HUES6 (cell line): ENCODE measurements around the gene PRSS56.

ENCODE experiments used
- H3K27ac ChIP-seq: 2 replicates; pipeline ENCODE4 v1.7.0; 2013; ENCODE audit warnings: low read depth, mild to moderate bottlenecking, low read length, inconsistent platforms
- H3K27me3 ChIP-seq: 2 replicates; pipeline ENCODE4 v1.6.1; 2013; ENCODE audit warnings: low read length; ENCODE audit not compliant: control insufficient read depth, insufficient read depth
- H3K36me3 ChIP-seq: 2 replicates; pipeline ENCODE4 v1.6.1; 2013; ENCODE audit warnings: low read length; ENCODE audit not compliant: control insufficient read depth, insufficient read depth
- H3K4me1 ChIP-seq: 2 replicates; pipeline ENCODE4 v1.6.1; 2013; ENCODE audit warnings: low read length; ENCODE audit not compliant: control insufficient read depth, insufficient read depth
- H3K4me3 ChIP-seq: 2 replicates; pipeline ENCODE4 v1.5.1; 2013; ENCODE audit warnings: low read depth, low read length
- H3K9ac ChIP-seq: one replicate; pipeline ENCODE4 v1.6.1; 2013; ENCODE audit warnings: mild to moderate bottlenecking, low read length
- H3K9me3 ChIP-seq: 2 replicates; pipeline ENCODE4 v1.6.1; 2013; ENCODE audit warnings: low read depth, low read length; ENCODE audit not compliant: control insufficient read depth, insufficient read depth

The PRSS56 gene

DNA sequence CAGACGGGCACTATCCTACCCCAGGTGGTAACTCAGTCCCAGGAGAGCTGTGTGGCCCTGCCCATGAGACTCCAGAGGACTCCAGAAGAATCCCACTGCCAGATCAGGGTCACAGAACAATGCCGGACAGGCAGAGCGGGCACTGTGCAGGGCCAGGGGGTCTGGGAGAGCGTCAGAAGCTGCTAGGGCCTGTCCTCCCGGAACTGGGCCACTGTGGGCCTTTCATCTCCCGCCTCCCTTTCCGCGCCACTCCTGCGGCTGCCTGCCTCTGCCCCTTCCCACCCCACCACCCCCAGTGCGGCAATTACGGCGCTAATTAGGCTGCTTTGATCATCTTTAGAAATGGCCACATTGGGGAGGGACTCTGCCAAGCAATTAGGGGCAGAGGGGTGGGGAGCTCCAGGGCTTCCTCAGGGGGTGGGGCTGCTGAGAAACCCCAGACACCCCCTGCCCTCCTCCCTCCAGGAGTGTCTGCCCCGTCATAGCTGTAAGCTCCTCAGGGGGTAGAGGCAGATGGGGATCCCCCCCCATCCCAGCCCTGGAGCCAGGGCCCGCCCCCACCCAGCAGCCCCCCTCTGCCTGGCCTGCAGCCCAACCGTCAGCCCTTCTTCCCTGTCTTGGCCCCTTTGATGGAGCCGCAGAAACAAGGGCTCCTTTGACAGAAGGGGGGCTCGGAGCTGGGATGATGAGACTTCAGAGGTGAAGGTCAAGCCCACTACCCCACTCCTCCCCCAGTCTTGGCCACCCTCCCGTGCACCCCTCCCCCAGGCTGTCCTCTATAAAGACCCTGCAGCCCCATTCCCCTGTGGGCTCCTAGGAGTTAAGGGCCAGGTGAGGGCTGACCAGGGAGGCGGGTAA is at the start of gene PRSS56:
TSS of gene PRSS56 (plus strand) at position 808 of the 858 bp plus-strand sequence. CDS start 211 bp downstream, outside the sequence.
- Histone ChIP-seq H3K9me3 (no peaks in the 10 kb centered on the region), H3K4me1 (peaks cover 16% of the 10 kb centered on the region), H3K27ac (no peak within 1 kb of the TSS), H3K4me3 (no peak within 1 kb of the TSS), H3K36me3 (no peaks in the 10 kb centered on the region), H3K27me3 (peaks cover 86% of the 10 kb centered on the region), H3K9ac (no peak within 1 kb of the TSS)

DNA sequence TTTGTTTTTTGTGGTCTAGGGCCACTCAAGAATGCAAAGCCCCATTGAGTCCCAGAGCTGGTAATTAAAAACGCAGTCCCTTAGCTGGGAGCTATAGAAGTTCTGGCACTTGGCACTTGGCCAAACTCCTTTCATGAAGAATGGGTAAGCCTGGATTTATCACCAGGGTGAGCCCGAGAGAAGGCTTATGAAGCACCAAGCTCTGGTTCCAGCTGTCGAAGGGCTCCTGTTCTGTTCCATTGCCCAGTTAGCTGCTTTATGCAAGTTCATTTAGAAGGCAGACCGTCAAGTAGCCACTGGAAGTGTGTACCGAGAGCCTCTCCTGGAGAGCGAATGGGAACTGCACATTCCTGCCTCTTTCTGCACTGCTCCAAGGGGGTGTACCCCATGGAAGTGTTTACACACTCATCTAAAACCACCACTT is 46.7 kb upstream of the PRSS56 start:
- no peaks in the 10 kb centered on the region for H3K36me3 ChIP-seq
- H3K4me3 ChIP-seq: no peak overlapping the region
- H3K27ac ChIP-seq: no peak overlapping the region
- H3K27me3 ChIP-seq: peaks cover 43% of the 10 kb centered on the region
- no peaks in the 10 kb centered on the region for H3K4me1 ChIP-seq
- no peaks in the 10 kb centered on the region for H3K9me3 ChIP-seq
- H3K9ac ChIP-seq: no peak overlapping the region

DNA sequence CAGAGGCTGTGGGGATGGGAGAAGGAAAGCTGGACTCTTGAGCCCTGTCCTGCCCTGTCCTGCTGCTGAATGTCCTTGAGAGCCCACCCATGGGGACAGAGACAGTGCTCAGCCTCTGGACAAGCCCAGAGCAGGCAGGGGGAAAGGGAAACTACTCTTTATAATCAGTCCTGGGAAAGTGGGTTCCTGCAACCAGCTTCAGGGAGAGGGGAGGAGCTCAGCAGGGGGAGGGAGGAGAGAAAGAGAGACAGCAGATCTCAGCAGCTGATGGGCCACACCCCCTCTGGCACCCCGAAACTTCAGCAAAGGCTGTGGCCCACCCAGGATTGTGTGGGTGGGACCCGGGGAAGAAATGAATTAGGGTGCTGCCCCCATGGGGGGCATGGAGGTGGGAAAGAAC is 44.1 kb upstream of the PRSS56 start:
- no peak overlapping the region for H3K27ac ChIP-seq
- no peaks in the 10 kb centered on the region for H3K9me3 ChIP-seq
- H3K4me3 ChIP-seq: no peak overlapping the region
- no peaks in the 10 kb centered on the region for H3K36me3 ChIP-seq
- H3K27me3 ChIP-seq: peaks cover 57% of the 10 kb centered on the region
- H3K9ac ChIP-seq: no peak overlapping the region
- no peaks in the 10 kb centered on the region for H3K4me1 ChIP-seq

DNA sequence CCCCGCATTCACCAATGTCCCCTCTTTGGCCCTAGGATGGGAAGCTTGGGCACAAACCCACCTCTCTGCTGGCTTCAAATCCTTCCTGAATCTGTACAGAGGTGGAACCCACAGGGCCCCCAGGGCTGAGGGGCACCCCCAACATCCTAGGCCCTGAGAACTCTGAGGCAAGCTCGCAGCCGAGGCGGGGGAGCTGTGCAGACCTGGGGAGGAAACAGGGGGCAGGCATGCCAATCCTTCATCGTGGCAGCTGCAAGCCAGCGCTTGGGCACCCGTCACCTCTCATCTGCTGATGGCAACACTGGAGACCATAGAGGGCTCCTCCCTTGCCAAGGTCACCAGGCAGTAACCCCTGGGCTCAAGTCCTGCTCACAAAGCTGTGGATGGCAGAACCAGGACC is 43.4 kb upstream of the PRSS56 start:
- no peak overlapping the region for H3K27ac ChIP-seq
- H3K9ac ChIP-seq: no peak overlapping the region
- no peaks in the 10 kb centered on the region for H3K36me3 ChIP-seq
- no peaks in the 10 kb centered on the region for H3K9me3 ChIP-seq
- H3K27me3 ChIP-seq: peaks cover 57% of the 10 kb centered on the region
- H3K4me3 ChIP-seq: no peak overlapping the region
- H3K4me1 ChIP-seq: no peaks in the 10 kb centered on the region

DNA sequence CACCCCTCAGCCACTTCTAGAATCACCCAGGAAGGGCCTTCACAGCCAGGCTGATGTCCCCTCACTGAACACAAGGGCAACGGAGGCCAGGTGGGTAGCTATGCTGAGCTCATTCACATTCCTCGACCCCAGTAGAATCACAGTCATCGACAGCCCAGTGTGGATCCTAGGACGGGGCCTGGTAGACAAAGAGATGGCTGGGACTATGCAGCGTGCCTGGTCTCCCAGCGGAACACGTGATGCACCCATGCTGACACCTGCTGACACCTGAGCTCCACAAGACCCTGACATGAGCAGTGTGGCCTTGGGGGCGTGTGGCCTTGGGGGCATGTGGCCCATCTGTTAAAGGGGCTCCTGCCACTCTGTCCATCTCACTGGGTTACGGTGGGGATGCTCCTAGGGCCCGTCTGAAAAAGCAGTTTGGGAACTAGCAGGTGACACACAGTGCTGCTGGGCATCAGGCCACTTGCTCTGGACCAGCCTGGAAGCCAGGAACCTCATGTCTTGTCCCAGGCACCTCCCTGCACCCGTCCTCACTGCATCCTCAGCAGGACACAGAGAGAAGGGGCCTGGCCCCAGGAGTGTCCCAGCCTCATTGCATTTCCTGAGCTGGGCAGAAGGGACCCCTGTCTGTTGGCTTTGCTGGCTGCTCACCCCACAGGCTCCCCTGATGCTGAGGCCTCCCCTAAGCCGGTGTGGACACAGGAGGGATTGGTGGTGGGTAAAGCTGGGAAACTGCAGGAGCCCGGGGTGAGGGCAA is 42.3 kb upstream of the PRSS56 start:
- no peak overlapping the region for H3K27ac ChIP-seq
- no peaks in the 10 kb centered on the region for H3K4me1 ChIP-seq
- no peak overlapping the region for H3K9ac ChIP-seq
- peaks cover 62% of the 10 kb centered on the region for H3K27me3 ChIP-seq
- H3K4me3 ChIP-seq: no peak overlapping the region
- no peaks in the 10 kb centered on the region for H3K9me3 ChIP-seq
- H3K36me3 ChIP-seq: no peaks in the 10 kb centered on the region

DNA sequence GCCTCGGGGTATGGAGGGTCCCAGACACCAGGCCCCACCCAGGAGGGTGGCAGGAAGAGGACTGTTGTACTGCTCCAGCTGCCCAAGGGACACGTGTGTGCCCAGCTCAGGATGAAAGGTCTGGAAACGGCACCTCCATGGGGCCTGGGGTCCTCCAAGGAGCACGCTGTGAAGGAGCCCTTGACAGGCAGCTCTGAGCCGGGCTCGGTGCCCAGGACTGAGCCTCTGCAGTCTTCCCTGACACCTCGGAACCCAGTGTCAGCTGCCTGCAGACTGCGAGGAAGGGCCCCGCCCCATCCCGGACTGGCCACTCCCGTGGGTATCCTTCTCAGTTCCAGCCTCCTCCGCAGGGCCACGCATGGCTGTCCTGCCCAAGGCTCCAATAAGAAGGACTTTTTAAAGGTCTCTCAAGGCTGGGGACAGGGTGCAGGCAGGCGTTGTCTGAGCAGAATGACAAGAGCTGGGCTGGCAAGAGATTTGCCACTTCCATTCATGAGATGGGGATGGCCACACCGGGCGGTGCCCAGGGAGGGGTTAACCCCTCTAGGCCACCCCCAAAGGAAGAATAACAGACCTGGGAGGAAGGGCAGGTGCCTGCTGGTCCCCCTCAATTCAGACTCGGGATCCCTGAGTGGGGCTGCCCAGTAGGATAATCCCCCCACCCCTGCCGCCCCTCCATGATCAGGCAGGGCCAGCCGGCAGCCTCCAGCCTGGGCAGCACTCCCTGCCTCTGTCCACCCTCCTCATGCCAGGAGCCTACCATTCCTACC is 41.4 kb upstream of the PRSS56 start:
- no peaks in the 10 kb centered on the region for H3K36me3 ChIP-seq
- peaks cover 62% of the 10 kb centered on the region for H3K27me3 ChIP-seq
- no peak overlapping the region for H3K9ac ChIP-seq
- H3K27ac ChIP-seq: no peak overlapping the region
- H3K9me3 ChIP-seq: no peaks in the 10 kb centered on the region
- H3K4me1 ChIP-seq: no peaks in the 10 kb centered on the region
- H3K4me3 ChIP-seq: no peak overlapping the region

DNA sequence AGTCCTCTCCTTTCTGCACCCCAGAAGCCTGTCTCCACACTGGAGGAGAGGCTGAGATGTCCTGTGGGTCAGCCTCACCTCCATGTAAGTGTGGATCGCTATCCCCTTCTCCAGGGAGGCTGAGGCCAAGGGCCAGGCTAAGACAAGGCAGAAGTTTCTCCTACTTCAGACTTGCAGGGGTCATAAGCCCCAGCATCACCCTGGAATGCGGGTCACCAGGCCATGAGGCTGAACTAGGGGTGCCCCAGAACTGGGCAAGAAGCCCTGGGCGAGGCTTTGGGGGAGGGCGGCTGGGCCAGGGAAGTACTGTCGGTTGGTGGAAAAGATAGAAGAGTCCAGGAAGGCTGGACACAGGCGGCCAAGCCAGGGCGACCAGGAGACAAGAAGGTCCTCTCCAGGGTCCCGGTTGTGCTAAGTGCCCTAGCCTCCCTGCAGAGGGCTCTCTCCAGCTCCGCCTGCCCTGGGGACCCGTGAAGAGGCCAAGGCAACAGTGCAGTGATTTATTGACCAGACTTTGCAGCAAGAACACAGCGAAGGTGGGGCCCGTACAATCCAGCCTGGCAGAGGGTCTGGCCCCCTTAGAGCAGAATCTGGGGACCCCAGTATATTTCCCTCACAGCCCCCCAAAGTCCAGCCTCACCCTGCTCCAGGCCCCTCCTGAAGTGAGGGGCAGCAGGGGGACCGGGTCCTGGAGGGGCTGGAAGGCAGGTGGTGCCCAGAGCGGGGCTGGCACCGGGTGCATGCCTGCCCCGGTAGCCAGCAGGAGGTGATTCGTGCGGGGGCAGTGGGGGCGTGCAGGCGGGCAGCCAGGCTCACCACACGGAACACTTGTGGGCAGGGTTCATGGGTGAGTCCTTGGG is 40.6 kb upstream of the PRSS56 start:
- Histone ChIP-seq H3K4me1 (no peaks in the 10 kb centered on the region), H3K9ac (no peak overlapping the region), H3K27ac (no peak overlapping the region)

DNA sequence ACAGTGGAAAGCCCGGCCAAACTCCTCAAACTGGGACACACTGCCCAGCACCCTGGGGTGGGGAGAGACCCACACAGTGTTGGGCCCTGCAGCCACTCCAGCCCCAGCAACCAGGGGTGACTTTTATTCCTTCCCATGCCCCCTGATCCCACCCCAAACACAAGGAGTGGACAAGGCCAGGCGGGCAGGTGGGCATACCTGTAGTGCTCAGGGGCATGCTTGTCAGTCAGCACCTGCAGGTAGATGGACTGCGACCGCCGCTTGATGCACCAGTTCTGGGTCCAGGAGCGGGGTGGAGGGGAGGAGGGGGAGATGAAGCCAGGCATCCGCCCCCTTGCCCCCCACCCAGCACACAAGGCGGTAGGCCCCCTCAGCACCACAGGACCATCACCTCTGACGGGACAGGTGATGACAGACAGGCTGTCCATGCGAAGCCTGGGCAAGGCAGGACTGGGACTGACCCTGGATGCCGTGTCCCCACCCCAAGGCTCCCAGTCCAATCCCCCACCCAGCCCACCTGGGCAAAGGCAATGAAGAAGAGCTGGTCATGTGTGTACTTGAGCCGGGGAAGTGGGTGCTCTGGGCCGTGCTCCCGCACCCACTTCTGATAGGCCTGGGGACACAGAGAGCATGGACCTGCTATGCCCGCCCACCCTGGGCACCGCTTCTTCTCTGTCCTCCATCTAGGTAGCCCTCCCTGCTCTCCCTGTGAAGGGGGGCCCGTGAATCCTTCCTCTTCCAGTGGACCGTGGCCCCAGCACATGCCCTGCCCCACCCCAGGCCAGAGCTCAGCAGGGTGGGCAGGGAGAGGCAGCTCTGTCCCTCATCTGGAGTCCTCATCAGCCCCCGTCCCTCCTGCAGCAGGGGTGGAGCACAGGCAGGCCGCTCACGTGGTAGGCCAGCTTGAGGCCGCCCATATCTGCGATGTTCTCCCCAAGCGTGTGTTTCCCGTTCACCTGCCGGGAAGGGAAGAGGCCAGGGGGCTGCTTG is 39.7 kb upstream of the PRSS56 start:
- H3K4me1 ChIP-seq: 0 out of 2 replicates have a peak, but pooled peaks cover 3% of the 10 kb centered on the region
- H3K9me3 ChIP-seq: no peaks in the 10 kb centered on the region
- no peak overlapping the region for H3K9ac ChIP-seq
- peaks cover 63% of the 10 kb centered on the region for H3K27me3 ChIP-seq
- no peak overlapping the region for H3K27ac ChIP-seq
- H3K4me3 ChIP-seq: no peak overlapping the region
- no peaks in the 10 kb centered on the region for H3K36me3 ChIP-seq

More for the DNA sequence above, 40.6 kb upstream of the PRSS56 start:
- no peak overlapping the region for H3K4me3 ChIP-seq
- no peaks in the 10 kb centered on the region for H3K36me3 ChIP-seq
- H3K27me3 ChIP-seq: peaks cover 63% of the 10 kb centered on the region
- H3K9me3 ChIP-seq: no peaks in the 10 kb centered on the region

DNA sequence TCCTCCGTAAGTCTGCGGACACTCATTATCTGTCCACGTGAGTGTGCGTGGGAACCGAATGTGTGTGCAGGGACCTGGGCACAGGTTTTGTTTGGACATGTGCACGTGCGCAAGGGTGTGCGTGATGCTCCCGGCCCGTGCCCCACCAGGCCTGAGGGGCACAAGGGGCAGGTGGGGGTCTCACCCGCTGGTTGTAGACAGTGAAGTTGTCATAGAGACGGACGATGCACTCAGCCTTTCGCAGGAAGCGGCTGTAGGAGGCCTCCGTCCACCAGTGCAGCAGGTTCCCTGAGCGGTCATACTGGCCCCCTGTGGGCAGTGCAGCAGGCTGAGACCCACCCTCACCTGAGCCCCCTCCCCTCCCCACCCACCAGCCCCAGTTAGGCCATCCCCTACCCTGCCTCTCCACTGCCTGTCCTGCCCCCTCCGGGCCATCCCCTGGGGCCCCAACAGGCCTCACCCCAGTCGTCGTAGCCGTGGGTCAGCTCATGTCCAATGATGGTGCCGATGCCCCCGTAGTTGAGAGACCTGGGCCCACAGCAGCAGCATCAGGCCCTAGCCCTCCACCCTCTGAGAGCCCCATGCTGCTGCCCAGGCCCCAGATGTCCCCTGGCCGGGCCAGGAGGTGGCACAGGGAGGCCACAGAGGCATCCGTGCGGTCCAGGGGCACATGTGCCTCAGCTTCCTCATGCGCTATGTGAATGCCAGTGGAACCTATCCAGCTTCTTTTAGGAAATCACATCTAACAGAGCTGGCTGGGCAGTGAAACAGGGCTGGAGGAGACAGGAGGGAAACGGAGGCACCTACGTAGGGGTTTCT is 38.7 kb upstream of the PRSS56 start:
- no peak overlapping the region for H3K4me3 ChIP-seq
- H3K27me3 ChIP-seq: peaks cover 70% of the 10 kb centered on the region
- no peak overlapping the region for H3K9ac ChIP-seq
- H3K27ac ChIP-seq: no peak overlapping the region
- H3K36me3 ChIP-seq: no peaks in the 10 kb centered on the region
- 0 out of 2 replicates have a peak, but pooled peaks cover 3% of the 10 kb centered on the region for H3K4me1 ChIP-seq
- no peaks in the 10 kb centered on the region for H3K9me3 ChIP-seq
